Renal cortex interstitium (tissue), 3 donors: Measurements from ENCODE around the gene ALG2. TPM values are rescaled to one million over a fixed set of nuclear protein-coding genes. Genes with fewer than 3 reads are reported as not detected.

Experiments
- polyA plus RNA-seq, 3 donors: library from polyadenylated mRNA; unstranded; fragments of 120-200 nt; gene quantifications; one replicate each; pipeline ENCODE4 v1.2.1, GENCODE V29; 2013; ENCODE audit not compliant: insufficient read length in 3 of 3

The ALG2 gene
- polyA plus RNA-seq, 3 donors: 42.7 to 49.4 (median 45.2) TPM

Other genes with a start within 250 kb of the ALG2 start
- 10 to 100 TPM; 40.8 to 52.7 (median 48.7) TPM for gene TGFBR1, start 116.8 kb downstream of the ALG2 start, polyA plus RNA-seq
- gene SEC61B, start 340 bp upstream of the ALG2 start, polyA plus RNA-seq: 100 to 1,000 TPM; 146 to 169 (median 155) TPM